Choroid plexus epithelial cell (primary cell): ENCODE data around the gene SLC16A8.
"Not testable (repeated sequence)": the region's sequence is repeated elsewhere in the genome, so short reads cannot be mapped to it uniquely, and the experiment has no call there.

ENCODE experiments used
- DNase-seq: peaks from one replicate; pipeline ENCODE4 v3.0.0-alpha.2; 2010; ENCODE audit warnings: low read depth
- H3K4me3 ChIP-seq: 2 replicates; pipeline ENCODE4 v1.5.1; 2011; ENCODE audit warnings: low read depth, mild to moderate bottlenecking, control low read depth, low read length, moderate library complexity
- TF ChIP-seq, protein P1 (sequence below): conservative IDR thresholded peaks from 2 replicates; pipeline ENCODE4 v1.5.1; 2011; ENCODE audit warnings: low read depth, mild to moderate bottlenecking, control low read depth, inconsistent platforms, low read length, moderate library complexity

SLC16A8 gene

GRCh38 chr22:38038426-38038825, 45.6 kb downstream of the SLC16A8 start:
- TF ChIP-seq, protein P1, sequence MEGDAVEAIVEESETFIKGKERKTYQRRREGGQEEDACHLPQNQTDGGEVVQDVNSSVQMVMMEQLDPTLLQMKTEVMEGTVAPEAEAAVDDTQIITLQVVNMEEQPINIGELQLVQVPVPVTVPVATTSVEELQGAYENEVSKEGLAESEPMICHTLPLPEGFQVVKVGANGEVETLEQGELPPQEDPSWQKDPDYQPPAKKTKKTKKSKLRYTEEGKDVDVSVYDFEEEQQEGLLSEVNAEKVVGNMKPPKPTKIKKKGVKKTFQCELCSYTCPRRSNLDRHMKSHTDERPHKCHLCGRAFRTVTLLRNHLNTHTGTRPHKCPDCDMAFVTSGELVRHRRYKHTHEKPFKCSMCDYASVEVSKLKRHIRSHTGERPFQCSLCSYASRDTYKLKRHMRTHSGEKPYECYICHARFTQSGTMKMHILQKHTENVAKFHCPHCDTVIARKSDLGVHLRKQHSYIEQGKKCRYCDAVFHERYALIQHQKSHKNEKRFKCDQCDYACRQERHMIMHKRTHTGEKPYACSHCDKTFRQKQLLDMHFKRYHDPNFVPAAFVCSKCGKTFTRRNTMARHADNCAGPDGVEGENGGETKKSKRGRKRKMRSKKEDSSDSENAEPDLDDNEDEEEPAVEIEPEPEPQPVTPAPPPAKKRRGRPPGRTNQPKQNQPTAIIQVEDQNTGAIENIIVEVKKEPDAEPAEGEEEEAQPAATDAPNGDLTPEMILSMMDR: no peak
- no peak overlapping the region for H3K4me3 ChIP-seq

DNA sequence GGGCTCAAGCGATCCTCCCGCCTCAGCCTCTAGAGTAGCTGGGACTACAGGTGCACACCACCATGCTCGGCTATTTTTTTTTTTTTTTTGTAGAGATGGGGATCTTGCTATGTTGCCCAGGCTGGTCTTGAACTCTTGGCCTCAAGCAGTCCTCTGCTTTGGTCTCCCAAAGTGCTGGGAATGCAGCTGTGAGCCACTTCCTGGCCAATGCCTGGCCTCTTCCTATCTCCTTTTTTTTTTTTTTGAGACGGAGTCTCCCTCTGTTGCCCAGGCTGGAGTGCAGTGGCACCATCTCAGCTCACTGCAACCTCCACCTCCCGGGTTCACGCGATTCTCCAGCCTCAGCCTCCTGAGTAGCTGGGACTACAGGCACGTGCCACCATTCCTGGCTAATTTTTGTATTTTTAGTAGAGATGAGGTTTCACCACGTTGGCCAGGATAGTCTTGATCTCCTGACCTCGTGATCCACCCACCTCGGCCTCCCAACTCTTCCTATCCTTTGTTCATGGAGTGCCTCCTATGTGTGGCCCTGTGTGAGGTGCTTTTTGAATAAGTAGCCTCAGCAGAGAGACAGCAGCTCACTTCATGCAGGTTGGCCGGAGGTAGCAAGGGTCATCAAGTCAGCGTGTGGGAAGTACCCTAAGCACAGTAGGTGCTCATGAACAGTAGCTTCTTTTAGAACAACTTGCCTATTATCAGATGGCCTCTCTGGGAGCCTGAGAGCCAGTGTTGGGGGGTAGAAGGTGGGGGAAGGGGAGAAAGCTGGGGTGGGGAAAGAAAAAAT, 46.4 kb downstream of the SLC16A8 start:
- not testable (repeated sequence) for H3K4me3 ChIP-seq, DNase-seq

More at GRCh38 chr22:38038426-38038825, 45.6 kb downstream of the SLC16A8 start:
- no peak for DNase-seq

- H3K4me3 ChIP-seq: no peak overlapping the region
- DNase-seq: peak; percentile 32
- TF ChIP-seq, protein P1: no peak
Measured at GRCh38 chr22:38036392-38037062, 47.5 kb downstream of the SLC16A8 start.

GRCh38 chr22:38035530-38035885, 48.5 kb downstream of the SLC16A8 start:
- H3K4me3 ChIP-seq: no peak overlapping the region
- TF ChIP-seq, protein P1: no peak
- no peak for DNase-seq

- no peak for DNase-seq
- TF ChIP-seq, protein P1: no peak
- no peak overlapping the region for H3K4me3 ChIP-seq
Measured at GRCh38 chr22:38034884-38035529, 49.0 kb downstream of the SLC16A8 start.

- H3K4me3 ChIP-seq: no peak overlapping the region
- DNase-seq: peak; percentile 95
- TF ChIP-seq, protein P1: no peak
Measured at GRCh38 chr22:38034278-38034882, 49.6 kb downstream of the SLC16A8 start.
